ENCODE measurements around the gene BCAS3.

GRCh38 chr17:60941571-60941970 is 263.9 kb downstream of the BCAS3 start:
- TF ChIP-seq POLR2A (IDR thresholded peaks at IDR 0.05) (no peak), CTCF (IDR thresholded peaks at IDR 0.05) (no peak)
